HG03196 (cell line): ENCODE results near the gene DENND4C.
A peak's percentile ranks its signal among the peaks of the same experiment; 100 is the strongest.
"Not testable (repeated sequence)": the region's sequence is repeated elsewhere in the genome, so short reads cannot be mapped to it uniquely, and the experiment has no call there.

Source experiments
- ATAC-seq: cut with Tn5 transposase; IDR thresholded peaks from one replicate; pipeline ENCODE4 v1.9.1; 2021; ENCODE audit not compliant: unreplicated experiment

The DENND4C gene

GRCh38 chr9:19369107-19369506, 138.6 kb downstream of the DENND4C start:
- ATAC-seq: no peak

DNA sequence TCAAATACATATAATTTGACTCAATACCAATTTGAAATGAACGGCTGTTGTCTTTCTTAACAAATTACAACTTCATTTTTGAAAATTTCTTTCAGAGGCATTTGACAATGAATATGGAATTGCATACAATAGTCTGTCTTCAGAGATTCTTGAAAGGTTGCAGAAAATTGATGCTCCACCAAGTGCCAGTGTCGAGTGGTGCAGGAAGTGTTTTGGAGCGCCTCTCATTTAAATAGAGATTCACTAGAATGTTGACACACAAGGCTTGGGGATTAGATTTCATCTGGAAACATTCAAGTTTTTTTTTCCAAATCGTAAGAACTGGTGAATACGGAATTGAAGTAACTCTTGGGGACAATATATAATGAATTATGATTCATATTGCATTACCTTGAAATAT, 141.4 kb downstream of the DENND4C start:
- ATAC-seq: no peak

- no peak for ATAC-seq
These were observed 142.1 kb downstream of the DENND4C start for GRCh38 chr9:19372567-19372966.

DNA sequence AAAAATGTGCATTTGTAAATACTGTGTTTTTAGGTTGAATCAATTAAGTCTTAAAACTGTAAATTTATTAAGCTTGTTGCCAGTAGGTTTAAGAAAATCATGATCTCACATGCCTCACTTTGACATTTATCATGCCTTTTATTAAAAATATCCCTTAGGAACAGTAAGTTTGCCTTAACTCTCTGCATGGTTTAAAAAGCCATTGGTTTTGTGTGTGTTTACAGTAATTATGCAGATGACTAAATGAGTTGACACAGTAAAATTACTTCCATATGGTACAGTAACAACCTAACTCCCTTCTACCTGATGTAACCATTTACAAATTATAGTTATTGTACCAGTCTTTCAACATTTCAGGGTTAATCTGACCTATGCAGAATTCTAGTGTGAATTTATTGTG, 143.0 kb downstream of the DENND4C start:
- ATAC-seq: no peak

- ATAC-seq: no peak
These were observed 145.0 kb downstream of the DENND4C start for GRCh38 chr9:19375538-19375937.

DNA sequence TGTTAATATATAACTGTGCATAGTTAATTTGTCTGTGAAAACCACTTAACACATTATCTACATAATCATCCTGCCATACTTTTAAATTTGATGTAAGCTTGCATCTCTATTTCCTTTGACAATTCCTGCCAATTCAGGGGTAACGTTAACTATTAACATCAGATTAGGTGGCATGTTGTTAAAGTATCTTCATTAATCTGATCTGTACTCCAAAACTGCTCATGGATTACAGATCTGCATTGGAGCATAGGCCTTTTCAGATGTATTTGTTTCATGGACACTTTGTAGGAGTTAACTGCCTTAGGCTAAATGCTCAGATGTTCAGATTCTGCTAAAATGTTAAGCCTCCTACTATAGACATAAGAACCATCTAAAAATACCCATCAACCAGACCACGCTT, 146.4 kb downstream of the DENND4C start:
- ATAC-seq: no peak

DNA sequence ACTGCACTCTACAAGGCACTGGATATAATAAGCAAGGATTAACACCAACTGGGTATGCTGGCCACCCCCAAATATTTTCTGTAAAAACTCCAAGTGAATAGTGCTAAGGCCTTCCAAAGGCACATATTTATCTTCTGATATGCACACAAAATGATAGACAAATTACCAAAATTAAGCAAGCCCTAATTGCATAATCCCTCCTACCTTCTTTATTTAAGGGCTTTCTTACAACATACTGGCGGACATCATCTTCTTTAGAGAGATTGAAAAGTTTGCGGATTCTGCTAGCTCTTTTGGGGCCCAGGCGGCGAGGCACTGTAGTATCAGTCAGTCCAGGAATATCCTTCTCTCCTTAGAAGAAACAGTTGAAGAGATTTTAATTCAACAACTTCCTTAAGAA, 147.7 kb downstream of the DENND4C start:
- ATAC-seq: no peak

DNA sequence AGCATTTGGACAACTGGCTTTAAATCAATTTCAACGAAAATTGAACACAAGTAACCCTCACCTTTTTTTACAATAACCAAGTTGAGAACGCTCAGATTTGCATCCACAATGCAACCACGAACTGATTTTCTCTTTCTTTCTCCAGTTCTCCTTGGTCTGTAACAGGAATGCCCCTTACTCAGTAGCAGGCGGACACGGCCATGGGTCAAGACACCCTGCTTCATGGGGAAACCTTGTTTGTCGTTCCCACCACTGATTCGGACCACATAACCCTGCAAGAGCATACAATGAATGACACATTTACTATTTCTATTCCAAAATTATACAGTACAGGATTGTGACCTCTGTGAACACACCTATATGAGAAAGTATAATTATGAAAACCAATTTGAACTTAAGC, 148.2 kb downstream of the DENND4C start:
- ATAC-seq: no peak

DNA sequence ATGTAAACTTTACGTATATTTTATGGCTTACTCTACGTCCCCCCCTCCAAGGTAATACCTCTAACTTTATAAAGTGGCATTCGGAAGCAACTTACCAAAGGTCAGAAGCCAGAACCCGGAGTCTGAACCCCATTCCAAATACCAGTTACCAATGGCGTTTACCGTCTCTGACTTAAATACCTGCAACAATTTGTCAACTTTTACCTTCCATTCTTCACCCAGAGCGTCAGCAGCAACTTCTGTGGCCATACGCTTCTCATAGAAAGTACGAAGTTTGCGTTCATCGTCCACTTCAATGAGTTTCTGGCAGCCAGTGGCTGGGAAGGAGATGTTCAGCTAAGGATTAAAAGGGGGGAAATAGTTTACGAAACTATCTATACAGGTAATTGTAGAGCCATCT, 148.8 kb downstream of the DENND4C start:
- no peak for ATAC-seq

- ATAC-seq: peak; percentile 34
These were observed 149.2 kb downstream of the DENND4C start for GRCh38 chr9:19379697-19380046.

DNA sequence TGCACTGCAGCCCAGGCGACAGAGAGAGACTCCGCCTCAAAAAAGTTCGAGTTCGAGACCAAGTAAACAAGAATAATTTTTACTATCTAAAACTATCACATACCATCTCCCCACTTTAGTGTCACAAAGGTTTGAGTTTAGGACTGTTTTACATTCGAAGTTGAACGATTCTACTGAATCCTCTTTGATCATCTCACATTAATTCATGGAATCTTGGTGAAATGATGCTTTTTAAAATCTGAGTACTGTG, 150.3 kb downstream of the DENND4C start:
- no peak for ATAC-seq

- ATAC-seq: no peak
These were observed 151.2 kb downstream of the DENND4C start for GRCh38 chr9:19381656-19382055.

GRCh38 chr9:19385212-19385611, 154.7 kb downstream of the DENND4C start:
- ATAC-seq: not testable (repeated sequence)

- ATAC-seq: no peak
These were observed 155.5 kb downstream of the DENND4C start for GRCh38 chr9:19385786-19386501.

DNA sequence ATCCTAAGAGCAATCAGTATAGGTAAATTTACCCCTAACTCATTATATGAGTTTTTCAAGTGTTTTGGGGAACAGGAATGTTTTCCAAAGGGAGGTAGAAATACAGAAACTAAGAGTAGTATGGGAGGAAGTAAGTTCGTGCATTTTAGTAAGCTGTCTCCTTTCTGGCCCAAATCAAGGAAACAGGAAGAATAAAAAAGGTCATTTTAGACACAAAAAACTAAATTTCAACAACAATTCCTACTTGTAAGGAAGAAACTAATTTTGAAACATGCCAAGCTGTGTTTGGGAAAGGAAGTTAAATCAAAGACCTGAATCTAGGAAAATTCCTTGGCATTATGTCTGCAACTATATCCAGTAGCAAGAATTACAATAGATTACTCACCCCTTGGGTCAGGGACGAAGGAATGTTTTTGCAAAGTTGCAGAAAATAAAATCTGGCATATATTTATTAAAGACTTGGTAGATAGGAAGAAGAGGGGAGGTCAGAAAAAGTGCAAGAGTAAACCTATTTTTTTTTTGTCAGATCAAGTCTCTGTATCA, 156.1 kb downstream of the DENND4C start:
- ATAC-seq: no peak

- no peak for ATAC-seq
These were observed 156.8 kb downstream of the DENND4C start for GRCh38 chr9:19387317-19387716.

GRCh38 chr9:19389539-19389938, 159.0 kb downstream of the DENND4C start:
- not testable (repeated sequence) for ATAC-seq

DNA sequence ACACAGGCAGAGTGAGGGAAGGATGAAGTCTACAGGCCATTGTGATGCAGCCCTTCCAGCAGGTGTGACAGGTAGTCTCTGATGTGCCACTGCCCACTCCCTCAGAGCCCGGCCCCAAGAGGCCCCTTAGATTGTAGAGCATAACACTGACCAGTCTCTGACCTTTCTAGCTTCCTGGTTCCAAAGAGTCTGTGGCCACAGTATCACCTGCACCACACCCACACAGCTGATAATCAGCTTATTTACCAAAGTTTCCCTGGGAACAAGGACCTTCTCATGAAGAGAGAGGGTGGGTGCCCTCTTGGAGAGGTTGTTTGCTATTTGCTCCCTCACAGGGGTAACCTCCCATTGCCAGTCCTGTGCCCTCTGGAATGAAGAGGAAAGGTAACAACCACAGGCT, 167.4 kb downstream of the DENND4C start:
- no peak for ATAC-seq

DNA sequence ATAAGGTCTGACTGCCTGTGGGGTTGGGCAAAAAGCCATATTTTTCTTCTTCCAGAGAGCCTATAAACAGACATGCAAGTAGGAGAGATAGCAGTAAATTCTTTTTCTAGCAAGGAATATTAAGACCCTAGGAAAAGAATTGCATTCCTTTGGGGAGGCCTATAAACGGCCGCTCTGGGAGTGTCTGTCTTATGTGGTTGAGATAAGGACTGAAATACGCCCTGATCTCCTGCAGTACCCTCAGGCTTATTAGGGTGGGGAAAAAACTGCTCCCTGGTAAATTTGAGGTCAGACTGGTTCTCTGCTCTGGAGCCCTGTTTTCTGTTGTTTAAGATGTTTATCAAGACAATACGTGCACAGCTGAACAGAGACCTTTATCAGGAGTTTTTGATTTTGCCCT, 172.7 kb downstream of the DENND4C start:
- ATAC-seq: not testable (repeated sequence)

DNA sequence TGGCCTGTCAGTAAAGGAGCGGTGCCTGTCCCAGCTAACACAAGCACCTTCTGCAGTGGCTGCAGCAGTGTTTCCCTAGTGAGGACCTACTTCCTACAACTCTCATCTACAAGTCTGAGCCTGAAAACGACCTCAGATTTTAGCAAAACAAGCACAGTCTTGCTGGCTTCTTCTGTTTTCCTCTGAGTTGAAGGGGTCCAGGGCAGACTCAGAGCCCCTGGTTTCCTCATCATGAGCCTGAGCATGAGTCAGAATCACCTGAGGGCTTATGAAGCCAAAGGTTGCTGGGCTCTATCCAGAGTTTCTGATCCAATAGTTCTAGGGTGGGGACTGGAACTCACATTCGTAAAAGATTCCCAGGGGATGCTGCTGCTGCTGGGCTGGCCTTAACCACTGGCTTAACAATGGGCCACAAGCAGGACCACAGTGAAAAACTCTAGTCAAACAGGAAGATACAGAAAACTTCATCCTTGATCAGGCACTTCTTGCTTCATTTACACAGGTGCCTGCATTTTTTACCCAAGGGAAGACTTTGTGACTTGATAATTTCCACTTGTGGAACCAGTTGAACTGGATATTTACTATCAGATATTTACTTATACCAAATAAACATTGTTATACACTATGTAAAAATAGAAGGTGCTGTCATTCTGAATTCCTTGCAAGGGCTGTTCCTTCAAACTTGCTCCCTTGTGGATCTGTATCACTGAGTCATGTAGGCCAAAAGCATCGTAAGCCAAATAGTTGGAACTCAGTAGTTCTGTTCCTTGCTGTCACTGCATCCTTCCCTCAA, 174.0 kb downstream of the DENND4C start:
- no peak for ATAC-seq

GRCh38 chr9:19405771-19406170, 175.3 kb downstream of the DENND4C start:
- ATAC-seq: no peak

- peak; percentile 7 for ATAC-seq
These were observed 177.8 kb downstream of the DENND4C start for GRCh38 chr9:19408316-19408692.
